Stimulated activated CD4-positive, alpha-beta T cell treated with anti-CD3 and anti-CD28 coated beads, Interleukin-12 subunit alpha, Interleukin-12 subunit beta, amount 100 ng/mL, for 48 hours (primary cell): Measurements from ENCODE around the gene LRRFIP2.
"Not testable (repeated sequence)": the region's sequence is repeated elsewhere in the genome, so short reads cannot be mapped to it uniquely, and the experiment has no call there.

Source experiments
- DNase-seq, 3 donors: peaks; one replicate each; pipeline ENCODE4 v3.0.0-alpha.2; 2020; ENCODE audit warnings: low read depth in 2 of 3, low spot score in 1 of 3

The LRRFIP2 gene

GRCh38 chr3:37146927-37147326 lies 27.5 kb downstream of the LRRFIP2 start:
- not testable (repeated sequence) for DNase-seq

- DNase-seq = no peak
Observed at GRCh38 chr3:37145611-37146010, 28.8 kb downstream of the LRRFIP2 start.

DNA sequence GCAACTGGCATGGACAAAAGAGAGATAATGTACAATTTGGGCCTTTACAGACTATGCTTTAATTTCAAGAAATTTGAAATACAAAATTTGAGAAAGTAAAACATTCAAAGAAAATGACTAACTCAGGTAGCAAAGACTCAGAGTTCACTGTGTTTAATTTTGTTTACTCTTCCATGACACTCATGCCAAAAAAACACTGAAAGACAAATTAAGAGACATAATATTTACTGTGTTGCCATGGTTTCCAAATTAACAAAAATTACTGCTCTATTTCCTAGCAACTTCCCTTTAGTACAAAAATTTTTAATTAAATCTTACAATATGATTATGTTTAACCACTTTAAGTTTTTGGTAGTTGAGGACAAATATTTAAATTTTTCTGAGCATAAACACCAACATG lies 29.6 kb downstream of the LRRFIP2 start:
- no peak for DNase-seq

GRCh38 chr3:37143821-37144220 lies 30.6 kb downstream of the LRRFIP2 start:
- DNase-seq = no peak

DNA sequence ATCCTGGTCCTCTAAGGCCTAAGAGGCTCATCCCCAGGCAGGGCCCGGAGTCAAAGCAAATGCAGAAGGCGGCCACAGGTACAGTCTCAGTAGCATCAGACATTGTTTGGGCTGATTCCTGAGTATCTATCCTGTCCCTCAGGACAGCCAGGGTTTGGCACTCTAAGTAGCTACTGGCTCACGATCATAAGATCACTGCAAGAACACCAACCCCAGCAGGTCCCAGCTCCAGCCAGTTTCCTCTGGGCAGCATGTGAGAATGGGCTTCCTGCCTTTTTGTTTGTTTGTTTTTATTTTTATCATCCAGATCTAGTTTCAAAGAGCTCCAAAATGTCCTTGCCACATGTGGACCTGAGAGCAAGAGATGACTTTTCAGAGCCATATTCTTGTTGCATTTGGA lies 32.7 kb downstream of the LRRFIP2 start:
- DNase-seq = no peak

DNA sequence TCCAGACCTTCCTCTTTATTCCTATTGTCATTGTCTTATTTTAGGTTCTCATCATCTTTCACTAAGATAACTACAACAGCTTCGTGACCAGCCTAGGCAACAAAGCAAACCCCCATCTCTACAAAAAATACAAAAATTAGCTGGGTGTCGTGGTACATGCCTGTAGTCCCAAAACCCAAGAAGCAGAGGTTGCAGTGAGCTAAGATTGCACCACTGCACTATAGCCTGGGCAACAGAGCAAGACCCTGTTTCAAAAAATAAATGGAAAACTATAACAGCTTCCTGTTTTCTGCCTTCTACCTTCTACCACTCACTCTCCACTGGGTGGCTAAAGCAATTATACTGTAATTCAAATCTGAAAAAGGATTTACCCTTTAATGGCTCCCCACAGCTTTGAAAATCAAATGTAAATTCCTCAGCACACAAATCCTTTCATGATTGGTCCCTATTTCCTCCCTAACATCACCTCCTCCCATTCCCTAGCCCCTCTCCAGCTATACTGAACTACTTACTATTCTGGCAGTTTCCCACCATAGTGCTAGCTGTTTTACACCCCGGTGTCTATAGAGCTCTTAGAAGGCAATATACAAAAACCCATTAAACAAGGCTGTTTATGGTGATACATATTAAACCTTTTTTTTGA lies 33.4 kb downstream of the LRRFIP2 start:
- no peak for DNase-seq

- DNase-seq = no peak
Observed at GRCh38 chr3:37139567-37140052, 34.8 kb downstream of the LRRFIP2 start.

DNA sequence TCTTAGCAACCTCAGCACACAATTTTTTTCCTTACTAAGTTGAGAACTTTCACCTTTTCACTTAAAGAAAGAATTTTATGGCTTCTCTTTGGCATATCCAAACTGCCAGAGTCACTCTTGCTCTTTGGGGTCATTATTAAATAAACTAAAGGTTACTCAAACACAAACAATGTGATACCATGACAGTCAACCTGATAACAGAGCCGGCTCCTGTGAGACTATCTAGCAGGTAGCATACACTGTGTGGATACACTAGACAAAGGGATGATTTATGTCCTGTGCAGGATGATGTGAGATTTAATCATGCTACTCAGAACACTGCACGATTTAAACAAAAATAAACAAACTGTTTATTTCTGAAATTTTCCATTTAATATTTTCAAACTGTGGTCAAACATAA lies 35.6 kb downstream of the LRRFIP2 start:
- no peak for DNase-seq

DNA sequence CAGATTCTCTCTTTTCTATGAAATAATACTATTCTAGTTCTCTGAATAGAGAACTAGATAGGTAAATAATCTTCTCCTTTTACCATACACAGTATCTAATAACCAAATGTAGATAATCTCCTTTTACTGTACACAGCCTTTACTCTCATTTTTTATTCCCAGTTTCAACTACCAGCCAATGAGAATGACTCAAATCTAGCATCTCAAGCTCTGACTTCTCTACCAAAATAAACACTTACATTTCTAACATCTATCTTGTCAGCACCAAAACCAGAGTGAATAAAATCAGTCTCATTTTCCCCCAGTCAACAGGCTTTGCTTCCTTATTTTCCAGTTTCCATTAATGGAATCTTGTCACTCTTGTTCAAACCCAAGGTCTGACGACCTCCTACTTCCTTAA lies 36.9 kb downstream of the LRRFIP2 start:
- DNase-seq = no peak

- DNase-seq = no peak
Observed at GRCh38 chr3:37136067-37136466, 38.3 kb downstream of the LRRFIP2 start.

GRCh38 chr3:37135561-37135960 lies 38.8 kb downstream of the LRRFIP2 start:
- DNase-seq = no peak

GRCh38 chr3:37132334-37132733 lies 42.0 kb downstream of the LRRFIP2 start:
- no peak for DNase-seq

GRCh38 chr3:37131860-37132144 lies 42.6 kb downstream of the LRRFIP2 start:
- no peak for DNase-seq

GRCh38 chr3:37130984-37131859 lies 43.2 kb downstream of the LRRFIP2 start:
- DNase-seq = no peak

DNA sequence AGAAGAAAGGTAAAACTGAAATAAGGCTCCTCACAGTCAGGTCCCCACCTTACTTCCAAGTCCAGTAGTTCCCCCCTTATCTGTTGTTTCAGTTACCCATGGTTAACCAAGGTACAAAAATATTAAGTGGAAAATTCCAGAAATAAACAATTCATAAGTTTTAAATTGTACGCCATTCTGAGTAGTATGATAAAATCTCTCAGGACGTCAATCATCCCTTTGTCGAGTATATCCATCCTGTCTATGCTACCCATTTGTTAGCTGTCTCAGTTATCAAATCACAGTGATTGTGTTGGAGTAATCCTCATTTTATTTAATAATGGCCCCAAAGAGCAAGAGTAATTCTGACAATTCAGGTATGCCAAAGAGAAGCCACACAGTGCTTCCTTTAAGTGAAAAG lies 43.9 kb downstream of the LRRFIP2 start:
- no peak for DNase-seq

GRCh38 chr3:37129871-37130270 lies 44.5 kb downstream of the LRRFIP2 start:
- no peak for DNase-seq

- DNase-seq = no peak
Observed at GRCh38 chr3:37127340-37127739, 47.0 kb downstream of the LRRFIP2 start.

DNA sequence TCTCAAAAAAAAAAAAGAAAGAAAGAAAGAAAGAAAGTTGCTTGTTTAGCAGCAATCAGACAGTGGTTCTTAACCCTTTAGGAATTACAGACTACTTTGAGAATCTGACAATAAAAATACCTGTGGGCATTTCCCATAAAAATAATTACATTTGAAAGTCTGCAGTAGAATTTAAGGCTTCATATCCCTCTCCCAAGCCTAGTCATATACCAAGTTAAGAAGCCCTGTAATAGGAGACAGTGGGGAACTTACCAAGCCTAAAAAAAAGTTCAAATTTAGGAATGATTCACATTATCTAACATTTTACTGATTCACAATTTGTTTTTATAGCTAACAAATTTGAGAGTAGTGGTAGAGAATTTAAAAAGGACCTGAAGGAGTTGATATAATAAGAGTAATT lies 47.5 kb downstream of the LRRFIP2 start:
- DNase-seq = no peak

- DNase-seq = no peak
Observed at GRCh38 chr3:37125195-37126073, 48.9 kb downstream of the LRRFIP2 start.

DNA sequence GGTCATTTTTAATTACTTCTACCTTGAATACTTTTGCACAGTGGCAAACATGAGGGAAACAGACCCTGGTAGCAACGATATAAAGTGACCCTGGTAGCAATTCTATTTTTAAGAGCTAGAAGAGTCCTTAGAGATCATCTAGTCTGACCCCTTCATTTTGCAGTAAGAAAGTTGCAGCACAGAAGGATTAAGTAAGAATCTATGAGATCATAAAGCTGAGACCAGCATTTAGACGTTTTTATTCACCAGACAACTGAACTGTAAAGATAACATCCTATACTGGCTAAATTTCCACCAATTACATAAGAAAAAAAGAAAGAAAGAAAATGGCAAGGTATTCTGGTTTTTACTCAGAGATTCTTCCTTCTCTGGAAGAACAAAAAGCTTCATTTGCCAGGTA lies 49.9 kb downstream of the LRRFIP2 start:
- no peak for DNase-seq

DNA sequence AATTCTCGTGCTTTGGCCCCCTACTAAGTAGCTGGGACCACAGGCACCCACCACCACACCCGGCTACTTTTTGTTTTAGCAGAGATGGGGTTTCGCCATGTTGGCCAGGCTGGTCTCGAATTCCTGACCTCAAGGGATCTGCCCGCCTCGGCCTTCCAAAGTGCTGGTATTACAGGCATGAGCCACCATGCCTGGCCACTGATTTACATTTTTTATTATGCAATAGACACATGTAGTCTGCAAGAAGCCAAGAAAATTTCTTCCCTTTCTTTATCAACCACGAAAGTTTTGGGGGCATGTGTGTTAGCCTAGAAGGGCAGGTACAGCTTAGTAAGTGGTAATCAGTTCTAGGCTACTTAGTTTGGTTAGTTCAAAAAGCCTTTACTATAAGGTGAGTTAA lies 51.1 kb downstream of the LRRFIP2 start:
- DNase-seq = no peak

DNA sequence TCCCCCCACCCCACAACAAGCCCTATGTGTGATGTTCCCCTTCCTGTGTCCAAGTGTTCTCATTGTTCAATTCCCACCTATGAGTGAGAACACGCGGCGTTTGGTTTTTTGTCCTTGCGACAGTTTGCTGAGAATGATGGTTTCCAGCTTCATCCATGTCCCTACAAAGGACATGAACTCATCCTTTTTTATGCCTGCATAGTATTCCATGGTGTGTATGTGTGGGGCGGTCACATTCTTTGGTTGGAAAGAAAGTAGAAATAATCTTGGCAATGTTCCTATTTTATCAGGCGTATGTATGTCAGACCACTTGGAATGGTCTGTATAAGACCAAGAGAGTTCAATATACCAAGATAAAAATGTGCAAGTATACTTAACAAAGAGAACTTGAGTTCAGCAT lies 52.3 kb downstream of the LRRFIP2 start:
- DNase-seq = not testable (repeated sequence)
